Tibial nerve (tissue), 4 donors: ENCODE measurements around the gene ATG14. TPM values are rescaled to one million over a fixed set of nuclear protein-coding genes. Genes with fewer than 3 reads are reported as not detected.

Experiments
- DNase-seq, 2 donors: peaks; one replicate each; pipeline ENCODE4 v3.0.0-alpha.2; 2019; ENCODE audit warnings: low spot score in 2 of 2
- H3K27ac ChIP-seq, 4 donors: fragments of 200-600 bp; sonication (generic) in 3 of 4; one replicate each; pipeline ENCODE4 v1.5.1; 2017 to 2019; ENCODE audit warnings: mild to moderate bottlenecking in 1 of 4
- H3K27me3 ChIP-seq, 2 donors: fragments of 200-600 bp; sonication (generic) in 1 of 2; one replicate each; pipeline versions ENCODE4 v1.5.1 to v1.6.0; 2017 to 2019
- H3K36me3 ChIP-seq, 3 donors: fragments of 200-600 bp; sonication (generic); one replicate each; pipeline ENCODE4 v1.5.1; 2018 to 2019
- H3K4me1 ChIP-seq, 4 donors: fragments of 200-600 bp; sonication (generic) in 3 of 4; one replicate each; pipeline ENCODE4 v1.5.1; 2017 to 2019
- H3K4me3 ChIP-seq, 4 donors: fragments of 200-600 bp; sonication (generic) in 3 of 4; one replicate each; pipeline ENCODE4 v1.5.1; 2017 to 2019; ENCODE audit warnings: mild to moderate bottlenecking in 1 of 4, moderate library complexity in 1 of 4
- H3K9me3 ChIP-seq, 4 donors: fragments of 200-600 bp; sonication (generic) in 3 of 4; one replicate each; pipeline ENCODE4 v1.5.1; 2017 to 2019
- EP300 ChIP-seq, 2 donors: sonication (generic); formaldehyde crosslinking; IDR thresholded peaks; one replicate each; pipeline ENCODE4 v1.6.1; 2017; ENCODE audit warnings: antibody characterized with exemption in 2 of 2, mild to moderate bottlenecking in 1 of 2
- POLR2A ChIP-seq, 2 donors: fragments of 450-650 bp; IDR thresholded peaks; one replicate each; pipeline ENCODE4 v1.6.1; 2017; ENCODE audit warnings: antibody characterized with exemption in 2 of 2, mild to moderate bottlenecking in 2 of 2, moderate library complexity in 2 of 2
- WGBS, 2 donors: methylation state at CpG; one replicate each; pipeline ENCODE4 v1.1.5; 2018; 5-methylcytosine and 5-hydroxymethylcytosine counted together
- total RNA-seq, 4 donors: library from RNA; depleted of rRNA; stranded (reverse); fragments of >200 nt; gene quantifications; one replicate each; pipeline ENCODE4 v1.1.0, GENCODE V29; 2016
- TF ChIP-seq, protein P1 (sequence below), 5 experiments: fragments of 200-600 bp in 3 of 5; fragments of 450-650 bp in 2 of 5; sonication (generic) in 3 of 5; IDR thresholded peaks; one replicate each; pipeline ENCODE4 v1.5.1; 2016 to 2019; ENCODE audit warnings: antibody characterized with exemption in 5 of 5, mild to moderate bottlenecking in 3 of 5, moderate library complexity in 2 of 5

ATG14 gene
- total RNA-seq, 4 donors from 2014 or later: 10.8 to 18.4 (median 14.7) TPM

DNA sequence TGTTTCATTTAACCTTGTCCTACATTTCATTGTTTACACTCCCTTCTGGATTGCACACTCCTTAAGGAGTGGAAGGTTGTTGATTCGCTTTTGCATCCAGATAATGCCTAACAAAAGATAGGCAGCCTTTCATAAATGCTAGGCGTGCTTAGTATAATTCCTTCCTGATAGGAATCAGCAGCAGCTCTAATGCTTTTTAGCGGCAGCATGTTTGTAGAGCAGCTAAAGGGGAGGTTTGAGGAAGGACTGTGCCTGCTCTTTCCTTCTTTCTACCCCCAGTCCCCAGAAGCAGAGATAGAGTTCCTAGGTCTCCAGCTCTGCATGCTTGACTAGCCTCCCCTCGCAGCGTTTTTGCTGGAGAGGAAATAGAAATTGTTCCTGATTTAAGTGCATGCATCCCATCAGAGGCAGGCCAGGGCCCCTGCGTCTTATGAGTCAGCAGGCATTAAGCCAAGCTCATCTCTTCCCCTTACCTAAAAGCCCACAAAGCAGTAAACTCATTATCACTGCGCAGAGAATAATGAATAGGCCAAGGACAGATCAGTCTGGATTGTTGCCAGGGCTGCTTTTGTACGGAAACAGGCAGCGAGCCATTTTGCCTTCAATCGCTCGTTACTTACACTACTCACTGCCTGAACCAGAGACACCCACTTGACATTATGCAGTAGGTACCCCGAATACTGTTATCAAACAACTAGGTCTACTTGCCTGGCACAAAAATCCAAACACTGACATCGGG lies 42.8 kb upstream of the ATG14 start:
- Histone ChIP-seq H3K4me1 (peaks cover 0 to 43% (median 8%) of the 10 kb centered on the region in 4 donors), H3K9me3 (no peaks in the 10 kb centered on the region), H3K4me3 (no peak overlapping the region), H3K36me3 (no peaks in the 10 kb centered on the region), H3K27ac (peak overlapping the region in 1 of 4 donors; percentile 43), H3K27me3 (no peaks in the 10 kb centered on the region)
- WGBS, 2 donors: 16 to 25% methylated on average over 13 of the region's 13 CpGs
- DNase-seq: peak in 1 of 2 donors; percentile 44
- TF ChIP-seq EP300 (IDR thresholded peaks at IDR 0.05): no peak
- TF ChIP-seq, protein P1, sequence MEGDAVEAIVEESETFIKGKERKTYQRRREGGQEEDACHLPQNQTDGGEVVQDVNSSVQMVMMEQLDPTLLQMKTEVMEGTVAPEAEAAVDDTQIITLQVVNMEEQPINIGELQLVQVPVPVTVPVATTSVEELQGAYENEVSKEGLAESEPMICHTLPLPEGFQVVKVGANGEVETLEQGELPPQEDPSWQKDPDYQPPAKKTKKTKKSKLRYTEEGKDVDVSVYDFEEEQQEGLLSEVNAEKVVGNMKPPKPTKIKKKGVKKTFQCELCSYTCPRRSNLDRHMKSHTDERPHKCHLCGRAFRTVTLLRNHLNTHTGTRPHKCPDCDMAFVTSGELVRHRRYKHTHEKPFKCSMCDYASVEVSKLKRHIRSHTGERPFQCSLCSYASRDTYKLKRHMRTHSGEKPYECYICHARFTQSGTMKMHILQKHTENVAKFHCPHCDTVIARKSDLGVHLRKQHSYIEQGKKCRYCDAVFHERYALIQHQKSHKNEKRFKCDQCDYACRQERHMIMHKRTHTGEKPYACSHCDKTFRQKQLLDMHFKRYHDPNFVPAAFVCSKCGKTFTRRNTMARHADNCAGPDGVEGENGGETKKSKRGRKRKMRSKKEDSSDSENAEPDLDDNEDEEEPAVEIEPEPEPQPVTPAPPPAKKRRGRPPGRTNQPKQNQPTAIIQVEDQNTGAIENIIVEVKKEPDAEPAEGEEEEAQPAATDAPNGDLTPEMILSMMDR (IDR thresholded peaks at IDR 0.05): no peak
- TF ChIP-seq POLR2A (IDR thresholded peaks at IDR 0.05): no peak

DNA sequence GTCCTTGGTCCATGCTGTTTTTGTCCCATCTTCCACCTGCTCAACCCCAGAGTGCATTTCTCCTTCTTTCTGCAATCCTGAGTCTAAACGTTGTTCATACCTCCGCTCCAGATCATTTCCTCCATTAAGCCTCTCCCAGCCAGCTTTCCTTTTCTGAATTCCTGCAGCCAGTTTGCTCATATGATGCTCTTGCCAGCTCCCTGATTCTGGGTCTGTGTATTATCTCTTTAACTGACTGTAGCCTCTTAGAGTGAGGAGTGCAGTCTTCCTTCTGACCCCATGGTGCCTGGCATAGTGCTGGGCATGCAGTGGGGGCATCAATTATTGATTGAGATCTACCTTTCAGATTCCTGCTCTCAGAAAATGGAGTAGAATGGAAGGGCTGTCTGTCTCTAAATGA lies 40.3 kb upstream of the ATG14 start:
- Histone ChIP-seq H3K4me3 (no peak overlapping the region), H3K9me3 (no peaks in the 10 kb centered on the region), H3K27ac (no peak overlapping the region), H3K4me1 (peaks cover 0 to 47% (median 8%) of the 10 kb centered on the region in 4 donors), H3K36me3 (no peaks in the 10 kb centered on the region), H3K27me3 (no peaks in the 10 kb centered on the region)
- DNase-seq: no peak
- TF ChIP-seq, protein P1 (IDR thresholded peaks at IDR 0.05): no peak
- no peak for TF ChIP-seq EP300 (IDR thresholded peaks at IDR 0.05)
- no peak for TF ChIP-seq POLR2A (IDR thresholded peaks at IDR 0.05)
- 63 to 69% methylated on average over 2 of the region's 2 CpGs for WGBS, 2 donors

DNA sequence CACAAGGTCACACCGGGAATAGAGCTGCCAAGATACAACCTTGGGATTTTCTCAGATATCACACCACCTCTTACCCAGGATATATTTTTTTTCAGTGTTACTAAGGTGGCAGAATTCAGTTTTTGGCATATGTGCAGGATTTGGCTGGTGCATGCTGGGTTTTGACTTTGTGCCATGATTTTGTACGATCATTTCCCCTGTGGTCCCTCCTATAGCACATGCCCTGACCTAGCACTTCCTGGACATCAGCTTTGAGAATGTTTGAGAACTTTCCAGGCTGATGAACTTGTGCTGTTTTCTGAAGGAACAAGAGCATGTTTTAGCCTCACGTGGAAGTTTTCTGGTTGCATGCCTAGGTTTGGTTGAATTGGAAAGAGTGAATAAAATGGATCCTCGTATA lies 39.8 kb upstream of the ATG14 start:
- H3K4me3 ChIP-seq: no peak overlapping the region
- TF ChIP-seq POLR2A (IDR thresholded peaks at IDR 0.05) (no peak), EP300 (IDR thresholded peaks at IDR 0.05) (peak in 1 of 2 donors; percentile 21)
- TF ChIP-seq, protein P1 (IDR thresholded peaks at IDR 0.05): no peak
- no peak overlapping the region for H3K27ac ChIP-seq
- DNase-seq: no peak
- no peaks in the 10 kb centered on the region for H3K27me3 ChIP-seq
- WGBS, 2 donors: 33 to 56% methylated on average over 4 of the region's 4 CpGs
- H3K4me1 ChIP-seq: peaks cover 0 to 52% (median 8%) of the 10 kb centered on the region in 4 donors
- H3K9me3 ChIP-seq: no peaks in the 10 kb centered on the region
- H3K36me3 ChIP-seq: no peaks in the 10 kb centered on the region

DNA sequence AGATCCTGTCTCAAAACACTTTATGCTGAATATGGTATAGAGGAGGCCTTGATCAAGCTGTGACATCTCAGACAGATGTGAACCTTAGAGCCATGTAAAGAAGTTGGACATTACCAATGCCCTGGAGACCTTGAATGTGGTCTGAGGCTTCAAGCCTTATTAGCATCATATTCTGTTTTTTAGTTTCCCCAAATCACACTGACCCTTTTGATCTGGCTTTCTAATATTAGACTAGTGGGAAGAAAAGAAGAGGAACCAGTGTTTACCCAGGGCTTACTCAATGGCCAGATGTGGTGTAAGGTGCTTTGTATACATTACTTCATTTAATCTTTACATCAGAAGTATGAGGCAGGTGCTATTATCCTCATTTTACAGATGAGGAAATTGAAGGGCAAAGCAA lies 39.4 kb upstream of the ATG14 start:
- no peaks in the 10 kb centered on the region for H3K36me3 ChIP-seq
- no peaks in the 10 kb centered on the region for H3K9me3 ChIP-seq
- TF ChIP-seq EP300 (IDR thresholded peaks at IDR 0.05): no peak
- TF ChIP-seq, protein P1 (IDR thresholded peaks at IDR 0.05): no peak
- TF ChIP-seq POLR2A (IDR thresholded peaks at IDR 0.05): no peak
- peaks cover 0 to 52% (median 8%) of the 10 kb centered on the region in 4 donors for H3K4me1 ChIP-seq
- H3K4me3 ChIP-seq: no peak overlapping the region
- H3K27me3 ChIP-seq: no peaks in the 10 kb centered on the region
- DNase-seq: no peak
- no peak overlapping the region for H3K27ac ChIP-seq

DNA sequence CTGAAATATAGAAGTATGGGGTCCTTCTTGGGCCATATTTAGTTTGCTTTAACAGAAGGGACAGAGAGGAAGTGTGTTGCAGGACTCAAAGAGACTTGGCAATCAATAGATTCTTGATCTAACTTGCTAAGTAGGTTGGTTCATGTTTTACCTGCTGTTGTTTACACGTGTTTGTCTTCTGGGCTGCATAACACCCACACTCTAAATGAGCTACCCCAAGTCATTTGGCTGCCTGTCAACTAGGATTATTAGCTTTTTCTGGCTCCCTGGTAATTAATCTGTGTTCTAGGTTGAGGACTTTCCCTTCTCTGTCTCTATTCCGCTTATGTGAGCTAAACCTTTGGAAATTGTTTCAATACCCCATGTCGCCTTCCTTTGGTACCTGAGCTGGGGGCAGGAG lies 38.9 kb upstream of the ATG14 start:
- H3K4me3 ChIP-seq: no peak overlapping the region
- H3K27ac ChIP-seq: no peak overlapping the region
- H3K9me3 ChIP-seq: no peaks in the 10 kb centered on the region
- DNase-seq: no peak
- peaks cover 0 to 52% (median 8%) of the 10 kb centered on the region in 4 donors for H3K4me1 ChIP-seq
- 80 to 88% methylated on average over 3 of the region's 3 CpGs for WGBS, 2 donors
- TF ChIP-seq EP300 (IDR thresholded peaks at IDR 0.05) (no peak), POLR2A (IDR thresholded peaks at IDR 0.05) (no peak)
- TF ChIP-seq, protein P1 (IDR thresholded peaks at IDR 0.05): no peak
- H3K36me3 ChIP-seq: no peaks in the 10 kb centered on the region
- no peaks in the 10 kb centered on the region for H3K27me3 ChIP-seq
